ENCODE results near the gene PC.
"Not testable (repeated sequence)": the region's sequence is repeated elsewhere in the genome, so short reads cannot be mapped to it uniquely, and the experiment has no call there.

Gene PC, protein sequence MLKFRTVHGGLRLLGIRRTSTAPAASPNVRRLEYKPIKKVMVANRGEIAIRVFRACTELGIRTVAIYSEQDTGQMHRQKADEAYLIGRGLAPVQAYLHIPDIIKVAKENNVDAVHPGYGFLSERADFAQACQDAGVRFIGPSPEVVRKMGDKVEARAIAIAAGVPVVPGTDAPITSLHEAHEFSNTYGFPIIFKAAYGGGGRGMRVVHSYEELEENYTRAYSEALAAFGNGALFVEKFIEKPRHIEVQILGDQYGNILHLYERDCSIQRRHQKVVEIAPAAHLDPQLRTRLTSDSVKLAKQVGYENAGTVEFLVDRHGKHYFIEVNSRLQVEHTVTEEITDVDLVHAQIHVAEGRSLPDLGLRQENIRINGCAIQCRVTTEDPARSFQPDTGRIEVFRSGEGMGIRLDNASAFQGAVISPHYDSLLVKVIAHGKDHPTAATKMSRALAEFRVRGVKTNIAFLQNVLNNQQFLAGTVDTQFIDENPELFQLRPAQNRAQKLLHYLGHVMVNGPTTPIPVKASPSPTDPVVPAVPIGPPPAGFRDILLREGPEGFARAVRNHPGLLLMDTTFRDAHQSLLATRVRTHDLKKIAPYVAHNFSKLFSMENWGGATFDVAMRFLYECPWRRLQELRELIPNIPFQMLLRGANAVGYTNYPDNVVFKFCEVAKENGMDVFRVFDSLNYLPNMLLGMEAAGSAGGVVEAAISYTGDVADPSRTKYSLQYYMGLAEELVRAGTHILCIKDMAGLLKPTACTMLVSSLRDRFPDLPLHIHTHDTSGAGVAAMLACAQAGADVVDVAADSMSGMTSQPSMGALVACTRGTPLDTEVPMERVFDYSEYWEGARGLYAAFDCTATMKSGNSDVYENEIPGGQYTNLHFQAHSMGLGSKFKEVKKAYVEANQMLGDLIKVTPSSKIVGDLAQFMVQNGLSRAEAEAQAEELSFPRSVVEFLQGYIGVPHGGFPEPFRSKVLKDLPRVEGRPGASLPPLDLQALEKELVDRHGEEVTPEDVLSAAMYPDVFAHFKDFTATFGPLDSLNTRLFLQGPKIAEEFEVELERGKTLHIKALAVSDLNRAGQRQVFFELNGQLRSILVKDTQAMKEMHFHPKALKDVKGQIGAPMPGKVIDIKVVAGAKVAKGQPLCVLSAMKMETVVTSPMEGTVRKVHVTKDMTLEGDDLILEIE

DNA sequence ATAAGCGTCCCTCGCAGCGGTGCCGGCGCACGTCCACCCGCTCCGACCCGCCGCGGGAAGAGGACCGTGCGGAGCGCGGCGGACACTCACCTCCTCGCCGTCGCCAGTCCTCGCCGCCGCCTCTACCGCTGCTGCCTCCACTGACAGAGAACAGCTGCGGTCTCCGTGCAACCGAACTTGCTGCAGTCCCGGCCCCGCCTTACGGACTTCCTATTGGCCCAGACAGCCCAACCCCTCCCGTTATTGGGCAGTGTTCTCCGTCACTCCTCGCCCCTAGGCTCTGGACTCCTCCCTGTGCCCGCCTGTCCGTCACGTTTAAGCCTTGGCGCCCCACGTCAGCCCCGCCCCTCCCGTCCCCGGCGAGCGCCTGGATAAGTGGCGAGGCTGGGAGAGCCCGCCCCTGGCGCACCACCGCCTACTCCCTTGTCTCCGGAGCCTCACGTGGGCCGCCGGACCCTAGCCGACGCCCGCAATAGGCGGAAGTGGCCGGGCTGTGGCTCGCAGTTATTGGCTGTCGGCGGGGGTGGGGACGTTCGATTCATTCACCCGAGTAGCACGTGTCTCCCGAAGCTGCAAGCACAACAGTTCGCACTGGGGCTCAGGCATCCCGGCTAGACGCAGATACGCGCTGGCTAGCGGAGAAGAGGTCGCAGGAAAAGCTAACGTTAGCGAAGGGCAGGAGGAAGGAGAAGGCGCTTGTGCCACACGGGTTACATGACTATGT, at the start of gene PC:
Gene PC (minus strand): TSS at position 152 of the 724 bp plus-strand sequence. CDS start 86,224 bp downstream, outside the sequence.
- peak; percentile 100 for DNase-seq (ENCODE audit: low spot score)

DNA sequence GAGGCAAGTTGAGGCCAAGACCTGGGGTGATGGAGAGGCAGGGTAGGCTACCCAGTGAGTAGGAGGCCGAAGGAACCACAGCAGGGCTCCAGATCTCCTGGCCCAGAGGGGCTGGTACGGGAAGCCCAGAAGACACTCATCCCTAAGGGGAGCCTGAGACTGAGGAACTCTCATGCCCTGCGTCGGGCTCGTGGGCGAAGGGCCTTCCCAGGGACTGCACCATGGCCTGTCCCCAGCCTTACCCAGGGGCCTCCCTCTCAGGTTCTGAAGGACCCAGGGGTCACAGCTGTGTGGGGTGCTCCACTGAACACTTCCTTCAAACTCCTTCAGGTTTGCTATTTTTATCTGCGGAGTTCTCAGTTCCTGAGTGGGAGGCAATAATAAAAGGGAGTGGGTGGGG, 48.9 kb upstream of the PC start:
- DNase-seq (ENCODE audit: low spot score): no peak

DNA sequence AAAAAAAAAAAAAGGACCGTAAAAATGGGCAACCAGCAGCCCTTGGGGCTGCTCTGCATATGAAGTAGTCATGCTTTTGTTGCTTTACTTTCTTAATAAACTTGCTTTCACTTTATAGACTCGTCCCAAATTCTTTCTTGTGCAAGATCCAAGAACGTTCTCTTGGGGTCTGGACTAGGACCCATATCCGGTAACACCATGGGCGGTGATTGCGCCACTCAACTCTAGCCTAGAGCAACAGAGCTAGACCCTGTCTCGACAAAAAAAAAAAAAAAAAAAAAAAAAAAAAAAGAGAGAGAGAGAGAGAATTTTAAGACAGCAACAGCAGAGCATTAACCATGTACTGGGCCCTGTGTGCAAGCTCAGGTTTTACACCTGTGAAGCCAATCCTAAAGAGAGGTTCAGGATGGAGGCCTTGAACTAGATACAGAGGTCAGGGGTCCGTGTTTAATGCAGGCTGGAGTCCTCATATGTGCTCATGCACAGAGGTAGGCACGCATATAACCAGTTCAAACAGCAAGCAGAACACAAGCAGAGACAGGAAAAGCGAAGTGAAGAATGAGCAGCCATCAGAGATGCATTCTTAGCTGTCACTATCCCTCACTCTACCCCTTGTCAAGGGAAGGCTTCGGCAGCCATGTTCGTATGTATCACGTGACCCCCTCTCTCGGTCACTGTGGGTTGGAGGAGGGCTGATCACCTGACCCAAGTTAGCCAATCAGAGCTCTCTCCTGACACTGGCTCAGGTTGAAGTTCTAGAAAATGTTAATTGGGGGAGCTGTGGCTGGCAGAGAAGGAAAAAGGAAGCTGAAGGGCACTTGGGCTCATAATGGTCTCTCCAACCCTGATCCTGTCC, 48.1 kb upstream of the PC start:
- DNase-seq (ENCODE audit: low spot score): peak; percentile 99

DNA sequence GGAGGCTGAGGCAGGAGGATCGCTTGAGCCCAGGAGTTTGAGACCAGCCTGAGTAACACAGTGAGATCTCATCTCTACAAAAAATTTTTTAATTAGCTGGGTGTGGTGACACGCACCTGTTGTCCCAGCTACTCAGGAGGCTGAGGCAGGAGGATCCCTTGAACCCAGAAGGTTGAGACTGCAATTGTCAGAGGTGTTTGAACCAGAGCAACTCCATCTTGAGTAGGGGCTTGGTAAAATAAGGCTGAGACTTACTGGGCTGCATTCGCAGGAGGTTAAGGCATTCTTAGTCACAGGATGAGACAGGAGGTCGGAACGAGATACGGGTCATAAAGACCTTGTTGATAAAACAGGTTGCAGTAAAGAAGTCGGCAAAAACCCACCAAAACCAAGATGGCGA, 47.0 kb upstream of the PC start:
- DNase-seq (ENCODE audit: low spot score): not testable (repeated sequence)

DNA sequence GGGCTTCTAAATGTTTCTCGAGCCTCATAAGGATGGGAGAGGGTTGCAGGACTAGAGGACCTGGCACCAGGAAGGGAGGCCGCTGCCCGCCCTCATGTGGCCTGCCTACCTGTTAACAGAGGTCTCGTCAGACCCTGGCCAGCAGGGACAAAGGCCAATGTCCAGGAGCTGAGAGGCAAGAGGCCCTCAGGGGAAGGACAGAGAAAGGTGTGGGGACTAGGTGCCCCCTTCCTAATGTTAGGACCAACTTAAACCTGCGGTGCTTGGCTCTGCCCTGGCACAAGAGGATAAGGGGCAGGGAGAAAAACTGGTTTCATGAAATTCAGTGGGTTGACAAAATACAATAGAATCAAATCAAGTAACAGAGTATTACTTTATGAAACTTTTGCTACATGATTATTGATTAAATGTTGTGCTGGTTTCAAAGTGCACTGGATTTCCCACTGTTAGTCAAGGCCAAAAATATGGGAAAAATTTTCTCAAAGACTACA, 44.8 kb upstream of the PC start:
- no peak for DNase-seq (ENCODE audit: low spot score)

DNA sequence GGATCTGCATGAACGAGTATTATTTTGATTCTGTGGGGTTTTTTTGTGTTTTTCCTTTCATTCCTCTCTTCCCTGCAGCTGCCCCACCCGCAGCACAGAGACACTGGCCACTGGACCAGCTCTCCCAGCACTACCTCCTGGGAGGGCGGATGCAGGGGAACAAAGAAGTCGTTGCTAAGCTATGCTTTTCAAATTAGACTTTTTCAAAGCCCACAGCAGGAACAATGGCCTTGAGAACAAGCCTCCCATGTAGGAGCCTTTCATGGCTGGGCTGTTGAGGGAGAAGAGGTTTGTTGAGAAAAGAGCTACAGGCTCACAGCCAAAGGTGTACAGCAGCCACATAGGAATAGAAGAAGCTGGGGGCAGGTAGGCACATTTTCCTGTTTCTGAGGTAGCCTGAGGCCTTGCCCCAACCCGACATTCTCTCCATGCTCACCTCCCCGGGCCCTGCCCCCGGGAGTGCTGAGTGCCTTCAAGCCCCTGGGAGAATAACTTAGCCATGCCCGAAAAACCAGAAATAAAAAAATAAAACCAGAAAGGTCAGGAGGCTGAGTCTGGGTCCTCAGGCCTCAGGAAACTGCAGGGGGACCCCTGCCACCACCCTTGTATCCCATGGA, 44.2 kb upstream of the PC start:
- DNase-seq (ENCODE audit: low spot score): no peak

DNA sequence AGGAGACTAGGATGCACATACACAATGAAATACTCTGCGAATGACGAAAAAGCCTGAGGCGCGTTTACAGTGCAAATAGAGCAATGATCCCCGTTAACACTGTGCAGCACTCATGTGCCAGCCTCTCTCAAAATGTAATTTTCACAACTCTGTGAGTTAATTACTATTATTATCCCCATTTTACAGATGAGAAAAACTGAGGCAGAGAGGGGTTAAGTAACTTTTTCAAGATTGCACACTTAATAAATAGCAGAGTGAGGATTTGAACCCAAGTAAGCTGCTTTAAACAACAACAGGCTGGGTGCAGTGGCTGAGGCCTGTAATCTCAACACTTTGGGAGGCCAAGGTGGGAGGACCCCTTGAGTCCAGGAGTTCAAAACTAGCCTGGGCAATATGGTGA, 43.1 kb upstream of the PC start:
- no peak for DNase-seq (ENCODE audit: low spot score)

DNA sequence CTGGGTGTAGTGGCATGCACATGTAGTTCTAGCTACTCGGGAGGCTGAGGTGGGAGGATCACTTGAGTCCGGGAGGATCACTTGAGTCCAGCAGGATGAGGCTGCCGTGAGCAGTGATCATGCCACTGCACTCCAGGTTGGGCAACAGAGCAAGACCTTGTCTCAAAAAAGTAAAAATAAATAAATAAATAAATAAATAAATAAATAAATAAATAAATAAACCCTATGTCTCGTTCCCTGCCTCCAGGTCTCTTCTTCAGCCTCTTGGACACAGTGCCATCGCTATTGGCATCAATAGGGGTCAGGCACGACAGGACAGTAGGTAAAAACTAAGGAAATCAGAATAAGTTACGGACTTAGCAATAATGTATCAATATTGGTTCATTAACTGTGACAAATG, 41.4 kb upstream of the PC start:
- no peak for DNase-seq (ENCODE audit: low spot score)

DNA sequence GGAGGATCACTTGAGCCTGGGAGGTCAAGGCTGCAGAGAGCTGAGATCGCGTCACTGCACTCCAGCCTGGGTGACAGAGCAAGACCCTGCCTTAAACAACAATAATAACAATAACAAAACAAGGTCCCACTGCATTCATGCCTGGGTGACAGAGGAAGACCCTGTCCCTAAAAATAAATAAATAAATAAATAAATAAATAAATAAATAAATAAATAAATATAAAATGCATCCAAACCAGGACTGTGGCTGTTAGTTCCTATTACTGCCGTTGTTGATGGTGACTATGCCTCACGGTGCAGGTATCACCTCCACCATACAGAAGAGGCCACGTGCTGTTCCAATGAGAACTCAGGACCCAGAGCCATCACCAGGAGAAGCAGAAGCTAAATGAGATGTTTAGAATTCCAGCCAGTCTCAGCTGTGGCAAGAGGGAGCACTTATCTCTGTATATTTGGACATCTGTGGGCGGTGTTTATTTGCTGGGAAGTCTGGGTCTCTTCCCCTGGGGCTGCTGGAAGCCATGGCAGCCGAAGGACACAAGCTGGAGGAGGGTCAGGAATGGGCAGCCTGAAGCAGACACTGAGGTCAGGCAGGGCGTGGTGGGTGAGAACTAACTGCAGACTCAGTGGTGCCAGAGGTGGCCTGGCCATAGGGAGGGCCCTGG, 38.6 kb upstream of the PC start:
- peak; percentile 97 for DNase-seq (ENCODE audit: low spot score)

DNA sequence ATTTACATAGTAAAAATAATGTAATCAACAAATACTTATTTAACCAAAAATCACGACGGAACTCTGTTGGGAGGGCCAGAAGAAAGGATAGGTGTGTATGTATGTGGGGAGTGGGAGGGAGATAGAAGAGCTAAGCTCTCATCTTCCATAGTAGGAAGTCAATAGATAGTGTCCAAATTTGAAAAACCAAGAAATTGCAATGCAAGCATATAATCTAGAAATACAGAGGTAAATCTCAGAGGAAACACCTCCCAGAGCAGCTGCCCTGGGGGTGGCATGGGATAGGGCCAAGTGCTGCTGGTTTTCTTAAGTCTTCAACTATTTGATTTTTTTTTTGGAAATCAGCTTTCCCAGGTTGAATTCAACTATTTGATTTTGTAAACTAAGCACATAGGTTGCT, 33.9 kb upstream of the PC start:
- no peak for DNase-seq (ENCODE audit: low spot score)

DNA sequence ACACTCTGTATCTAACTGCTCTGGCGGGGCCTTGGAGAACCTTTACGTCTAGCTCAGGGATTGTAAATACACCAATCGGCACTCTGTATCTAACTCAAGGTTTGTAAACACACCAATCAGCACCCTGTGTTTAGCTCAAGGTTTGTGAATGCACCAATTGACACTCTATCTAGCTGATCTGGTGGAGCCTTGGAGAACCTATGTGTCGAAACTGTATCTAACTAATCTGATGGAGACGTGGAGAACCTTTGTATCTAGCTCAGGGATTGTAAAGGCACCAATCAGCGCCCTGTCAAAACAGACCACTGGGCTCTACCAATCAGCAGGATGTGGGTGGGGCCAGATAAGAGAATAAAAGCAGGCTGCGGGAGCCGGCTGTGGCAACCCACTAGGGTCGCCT, 31.2 kb upstream of the PC start:
- DNase-seq (ENCODE audit: low spot score): not testable (repeated sequence)

DNA sequence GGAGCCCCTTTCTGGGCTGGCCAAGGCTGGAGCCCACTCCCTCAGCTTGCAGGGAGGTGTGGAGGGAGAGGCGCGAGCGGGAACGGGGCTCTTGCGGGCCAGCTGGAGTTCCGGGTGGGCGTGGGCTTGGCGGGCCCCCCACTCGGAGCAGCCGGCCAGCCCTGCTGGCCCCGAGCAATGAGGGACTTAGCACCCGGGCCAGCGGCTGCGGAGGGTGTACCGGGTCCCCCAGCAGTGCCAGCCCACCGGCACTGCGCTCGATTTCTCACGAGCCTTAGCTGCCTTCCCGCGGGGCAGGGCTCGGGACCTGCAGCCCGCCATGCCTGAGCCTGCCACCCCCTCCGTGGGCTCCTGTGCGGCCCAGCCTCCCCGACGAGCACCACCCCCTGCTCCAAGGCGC, 30.6 kb upstream of the PC start:
- not testable (repeated sequence) for DNase-seq (ENCODE audit: low spot score)

DNA sequence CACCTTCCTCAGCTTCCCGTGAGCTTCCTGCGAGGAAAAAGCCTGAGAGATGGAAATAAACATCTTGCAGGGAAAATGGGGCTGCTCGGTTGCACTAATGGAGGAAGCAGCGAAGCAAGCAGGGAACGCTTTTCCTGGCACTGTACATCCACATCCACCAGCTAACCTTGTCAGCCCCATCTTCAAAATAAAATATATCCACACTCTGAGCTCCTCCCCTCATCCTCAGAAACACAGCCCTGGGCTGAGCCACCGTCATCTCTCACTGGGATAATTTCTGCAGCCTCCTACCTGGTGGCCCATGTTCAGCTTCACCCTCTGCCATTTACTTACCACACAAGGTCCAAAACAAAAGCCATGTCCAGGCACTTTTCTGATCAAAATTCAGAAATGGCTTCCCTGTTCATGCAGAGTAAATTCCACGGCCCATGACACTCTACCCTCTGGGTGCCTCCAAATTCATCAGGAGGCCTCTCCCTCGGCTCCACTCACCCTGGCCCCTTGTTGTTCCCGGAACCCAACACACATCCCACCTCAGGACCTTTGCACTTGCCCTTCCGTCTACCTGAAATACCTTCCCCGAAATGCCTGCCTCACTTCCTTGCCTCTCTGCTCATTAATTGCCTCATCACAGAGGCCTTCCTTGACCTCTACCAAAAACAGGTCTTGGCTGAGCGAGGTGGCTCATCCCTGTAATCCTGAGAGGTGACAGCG, 29.9 kb upstream of the PC start:
- DNase-seq (ENCODE audit: low spot score): peak; percentile 52

DNA sequence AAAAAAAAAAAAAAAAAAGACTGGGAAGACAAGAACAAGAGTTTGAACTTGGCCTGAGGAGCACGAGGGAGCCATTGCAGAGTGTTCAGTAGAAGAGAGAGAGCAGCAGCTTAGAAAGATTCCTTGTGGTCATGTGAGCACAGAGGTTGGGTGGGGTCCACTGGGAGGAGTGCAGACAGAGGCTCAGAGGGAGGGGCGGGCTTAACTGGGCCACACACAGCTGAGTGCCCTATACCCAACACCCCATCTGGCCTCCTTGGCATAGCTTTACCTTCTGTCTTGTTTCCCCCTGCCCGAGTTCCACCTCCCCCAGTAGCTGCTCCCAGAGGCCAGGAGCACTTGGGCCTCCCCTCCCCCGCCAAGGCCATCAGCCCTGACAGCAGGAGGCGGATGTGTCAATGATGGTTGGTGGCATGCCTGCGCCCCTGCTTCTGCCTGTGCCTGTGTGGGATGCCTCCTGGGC, 29.0 kb upstream of the PC start:
- DNase-seq (ENCODE audit: low spot score): peak; percentile 76

DNA sequence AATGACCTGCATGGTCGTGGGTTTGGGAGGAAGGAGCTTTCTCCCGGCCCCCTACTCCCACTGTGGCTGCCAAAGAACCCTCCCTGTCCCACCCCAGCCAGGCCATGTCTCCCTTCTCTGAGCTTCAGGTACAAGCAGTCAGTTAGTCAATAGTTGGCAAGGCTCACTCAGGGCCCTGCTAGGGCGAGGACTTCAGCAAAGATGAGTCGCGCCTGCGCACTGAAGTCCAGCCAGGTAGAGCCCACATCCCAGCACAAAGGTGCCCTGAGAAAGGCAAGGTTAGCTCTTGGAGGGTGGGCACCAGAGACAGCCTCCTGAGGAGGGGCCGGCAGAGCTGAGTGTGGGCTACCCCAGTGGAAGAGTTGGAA, 28.0 kb upstream of the PC start:
- DNase-seq (ENCODE audit: low spot score): no peak

DNA sequence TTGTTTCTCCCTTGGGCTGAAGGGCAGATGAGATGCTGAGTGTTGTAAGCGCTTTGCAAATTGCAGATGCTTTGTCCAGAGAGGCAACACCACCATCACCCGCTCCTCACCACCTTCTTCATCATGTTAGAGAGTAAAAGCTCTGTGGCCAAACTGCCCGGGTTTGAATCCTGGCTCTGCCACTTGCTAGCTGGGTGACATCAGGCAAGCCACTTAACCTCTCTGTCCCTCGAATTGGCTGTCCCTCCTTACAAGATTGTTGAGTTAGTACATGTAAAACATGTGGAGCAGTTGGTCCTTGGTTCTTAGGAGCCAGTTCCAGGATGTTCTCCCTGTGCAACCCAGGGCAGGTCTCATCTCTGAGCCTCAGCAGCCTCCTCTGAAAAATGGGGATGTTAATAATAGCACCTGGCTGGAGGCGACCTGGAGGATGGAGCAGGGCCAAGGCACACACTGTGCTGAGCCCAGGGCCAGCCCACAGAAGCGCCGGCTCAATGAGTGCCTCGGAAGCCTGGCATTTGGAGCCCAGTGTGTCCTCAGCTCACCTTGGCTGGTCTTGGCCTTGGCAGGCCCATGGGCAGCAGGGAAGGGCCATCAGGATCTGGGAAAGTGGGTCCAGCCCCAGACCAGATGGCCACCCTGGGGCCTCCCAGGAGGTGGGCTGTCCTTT, 27.5 kb upstream of the PC start:
- DNase-seq (ENCODE audit: low spot score): peak; percentile 45

DNA sequence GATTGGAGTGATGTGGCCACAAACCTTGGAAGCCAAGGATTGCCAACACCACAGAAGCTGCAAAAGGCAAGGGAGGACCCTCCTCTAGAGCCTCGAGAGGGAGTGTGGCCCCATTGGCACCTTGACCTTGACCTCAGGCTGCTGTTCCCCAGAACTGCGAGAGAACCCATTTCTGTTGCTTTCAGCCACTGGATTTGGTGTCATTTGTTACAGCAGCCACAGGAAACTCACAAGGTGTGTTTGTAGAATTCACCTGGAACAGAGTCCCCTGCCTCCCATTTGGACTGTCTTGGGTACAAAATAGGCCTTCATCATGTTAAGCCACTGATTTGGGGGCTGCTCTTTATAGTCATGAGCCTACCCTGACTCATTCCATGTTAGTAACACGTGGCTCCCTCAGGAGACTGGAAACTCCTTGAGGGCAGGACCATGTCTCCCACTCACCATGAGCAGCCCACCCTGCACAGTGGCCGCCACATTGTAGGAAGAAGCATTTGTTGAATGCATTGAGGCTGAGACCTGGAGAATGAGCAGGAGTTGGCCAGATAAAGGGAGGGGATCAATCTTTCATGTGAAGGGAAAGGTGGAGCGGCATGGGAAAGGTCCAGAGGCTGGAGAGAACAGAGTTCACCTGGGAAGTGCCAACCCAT, 25.2 kb upstream of the PC start:
- DNase-seq (ENCODE audit: low spot score): peak; percentile 38

Measured in HuH-7 (cell line).